ENCODE measurements around the gene SPAG5.

Gene SPAG5

GRCh38 chr17:28530250-28530649, 68.6 kb downstream of the SPAG5 start:
- Histone ChIP-seq H3K79me2 (ENCODE audit: low read length) (no peaks in the 10 kb centered on the region), H4K20me1 (ENCODE audit: insufficient read depth, low read length) (no peaks in the 10 kb centered on the region), H3K27ac (ENCODE audit: low read length) (no peak overlapping the region), H3K9me3 (replicated peaks; ENCODE audit: insufficient read depth, low read length) (no peaks in the 10 kb centered on the region), H2AFZ (ENCODE audit: low read length) (no peak overlapping the region), H3K27me3 (replicated peaks; ENCODE audit: insufficient read depth, low read length) (peaks cover 96% of the 10 kb centered on the region), H3K4me1 (ENCODE audit: low read length) (no peaks in the 10 kb centered on the region), H3F3A (ENCODE audit: insufficient read depth, low read length) (no peaks in the 10 kb centered on the region), H3K4me2 (ENCODE audit: low read depth, low read length) (no peak overlapping the region), H3K9me2 (replicated peaks; ENCODE audit: insufficient read depth, low read length) (no peaks in the 10 kb centered on the region), H3K4me3 (ENCODE audit: low read length) (no peak overlapping the region), H3K36me3 (replicated peaks; ENCODE audit: insufficient read depth, low read length) (no peaks in the 10 kb centered on the region), H3K9ac (ENCODE audit: low read length) (no peak overlapping the region)
- no peak for DNase-seq
- TF ChIP-seq EZH2 (optimal IDR thresholded peaks at IDR 0.05; ENCODE audit: low read depth, low read length) = no peak
- no peak for TF ChIP-seq EZH2phosphoT487 (IDR thresholded peaks at IDR 0.05; ENCODE audit: low read length)
- TF ChIP-seq, protein P1, sequence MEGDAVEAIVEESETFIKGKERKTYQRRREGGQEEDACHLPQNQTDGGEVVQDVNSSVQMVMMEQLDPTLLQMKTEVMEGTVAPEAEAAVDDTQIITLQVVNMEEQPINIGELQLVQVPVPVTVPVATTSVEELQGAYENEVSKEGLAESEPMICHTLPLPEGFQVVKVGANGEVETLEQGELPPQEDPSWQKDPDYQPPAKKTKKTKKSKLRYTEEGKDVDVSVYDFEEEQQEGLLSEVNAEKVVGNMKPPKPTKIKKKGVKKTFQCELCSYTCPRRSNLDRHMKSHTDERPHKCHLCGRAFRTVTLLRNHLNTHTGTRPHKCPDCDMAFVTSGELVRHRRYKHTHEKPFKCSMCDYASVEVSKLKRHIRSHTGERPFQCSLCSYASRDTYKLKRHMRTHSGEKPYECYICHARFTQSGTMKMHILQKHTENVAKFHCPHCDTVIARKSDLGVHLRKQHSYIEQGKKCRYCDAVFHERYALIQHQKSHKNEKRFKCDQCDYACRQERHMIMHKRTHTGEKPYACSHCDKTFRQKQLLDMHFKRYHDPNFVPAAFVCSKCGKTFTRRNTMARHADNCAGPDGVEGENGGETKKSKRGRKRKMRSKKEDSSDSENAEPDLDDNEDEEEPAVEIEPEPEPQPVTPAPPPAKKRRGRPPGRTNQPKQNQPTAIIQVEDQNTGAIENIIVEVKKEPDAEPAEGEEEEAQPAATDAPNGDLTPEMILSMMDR (IDR thresholded peaks at IDR 0.05; ENCODE audit: low read length) = no peak

- no peaks in the 10 kb centered on the region for H3K79me2 ChIP-seq (ENCODE audit: low read length)
- H3K9me3 ChIP-seq (replicated peaks; ENCODE audit: insufficient read depth, low read length) = no peaks in the 10 kb centered on the region
- H3K9me2 ChIP-seq (replicated peaks; ENCODE audit: insufficient read depth, low read length) = no peaks in the 10 kb centered on the region
- H3K27ac ChIP-seq (ENCODE audit: low read length) = no peak overlapping the region
- DNase-seq = no peak
- no peaks in the 10 kb centered on the region for H3K4me1 ChIP-seq (ENCODE audit: low read length)
- no peak overlapping the region for H3K4me2 ChIP-seq (ENCODE audit: low read depth, low read length)
- H3K27me3 ChIP-seq (replicated peaks; ENCODE audit: insufficient read depth, low read length) = peaks cover 96% of the 10 kb centered on the region
- no peaks in the 10 kb centered on the region for H3F3A ChIP-seq (ENCODE audit: insufficient read depth, low read length)
- H3K36me3 ChIP-seq (replicated peaks; ENCODE audit: insufficient read depth, low read length) = no peaks in the 10 kb centered on the region
- no peak overlapping the region for H3K9ac ChIP-seq (ENCODE audit: low read length)
- TF ChIP-seq, protein P1 (IDR thresholded peaks at IDR 0.05; ENCODE audit: low read length) = no peak
- TF ChIP-seq EZH2 (optimal IDR thresholded peaks at IDR 0.05; ENCODE audit: low read depth, low read length) (no peak), EZH2phosphoT487 (IDR thresholded peaks at IDR 0.05; ENCODE audit: low read length) (no peak)
- no peaks in the 10 kb centered on the region for H4K20me1 ChIP-seq (ENCODE audit: insufficient read depth, low read length)
- H2AFZ ChIP-seq (ENCODE audit: low read length) = no peak overlapping the region
- no peak overlapping the region for H3K4me3 ChIP-seq (ENCODE audit: low read length)
Measured at GRCh38 chr17:28529013-28529400, 69.8 kb downstream of the SPAG5 start.

DNA sequence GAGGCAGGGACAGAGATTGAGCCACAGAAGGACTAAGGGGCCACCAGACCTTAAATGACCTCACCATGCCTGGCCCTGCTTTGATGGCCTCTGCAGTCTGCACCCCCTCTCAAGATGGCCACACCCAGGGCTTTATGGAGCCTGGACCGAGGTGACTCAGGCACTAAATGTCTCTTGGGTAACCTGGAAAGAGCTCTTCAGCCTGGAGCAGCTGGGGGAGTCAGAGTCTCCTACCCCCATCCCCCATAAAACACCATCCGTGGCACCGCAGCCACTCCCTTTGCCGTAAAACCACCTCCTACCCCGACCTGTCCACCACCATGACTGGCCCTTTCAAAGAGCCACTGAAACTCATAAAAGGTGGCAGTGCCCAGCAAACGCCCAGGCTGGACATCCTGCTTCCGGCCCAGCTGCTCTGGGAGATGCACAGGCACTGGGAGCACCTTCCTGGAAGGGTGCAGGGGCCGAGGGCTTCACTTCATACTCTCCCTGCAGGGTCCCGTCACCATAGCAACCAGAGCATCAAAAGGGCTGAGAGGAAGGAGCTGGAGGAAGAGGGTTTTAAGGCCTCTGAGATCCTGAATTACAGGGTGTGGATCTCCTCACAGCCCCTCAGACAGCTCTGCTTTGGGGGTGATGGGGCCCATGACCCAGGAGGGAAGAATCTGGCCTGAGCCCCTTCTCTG, 70.4 kb downstream of the SPAG5 start:
- Histone ChIP-seq H2AFZ (ENCODE audit: low read length) (no peak overlapping the region), H3K4me3 (ENCODE audit: low read length) (no peak overlapping the region), H3K9me2 (replicated peaks; ENCODE audit: insufficient read depth, low read length) (no peaks in the 10 kb centered on the region), H3K4me1 (ENCODE audit: low read length) (no peaks in the 10 kb centered on the region), H3K9ac (ENCODE audit: low read length) (no peak overlapping the region), H4K20me1 (ENCODE audit: insufficient read depth, low read length) (no peaks in the 10 kb centered on the region), H3F3A (ENCODE audit: insufficient read depth, low read length) (no peaks in the 10 kb centered on the region), H3K4me2 (ENCODE audit: low read depth, low read length) (no peak overlapping the region), H3K36me3 (replicated peaks; ENCODE audit: insufficient read depth, low read length) (no peaks in the 10 kb centered on the region), H3K27ac (ENCODE audit: low read length) (no peak overlapping the region), H3K79me2 (ENCODE audit: low read length) (no peaks in the 10 kb centered on the region), H3K9me3 (replicated peaks; ENCODE audit: insufficient read depth, low read length) (no peaks in the 10 kb centered on the region), H3K27me3 (replicated peaks; ENCODE audit: insufficient read depth, low read length) (peaks cover 96% of the 10 kb centered on the region)
- DNase-seq = no peak
- TF ChIP-seq, protein P1 (IDR thresholded peaks at IDR 0.05; ENCODE audit: low read length) = no peak
- no peak for TF ChIP-seq EZH2phosphoT487 (IDR thresholded peaks at IDR 0.05; ENCODE audit: low read length)
- no peak for TF ChIP-seq EZH2 (optimal IDR thresholded peaks at IDR 0.05; ENCODE audit: low read depth, low read length)
